ENCODE data around the gene ZNF236. TPM values are rescaled to one million over a fixed set of nuclear protein-coding genes. Genes with fewer than 3 reads are reported as not detected.

Gene ZNF236
- total RNA-seq, 1 experiment from 2014 or later, result 24.8 TPM

DNA sequence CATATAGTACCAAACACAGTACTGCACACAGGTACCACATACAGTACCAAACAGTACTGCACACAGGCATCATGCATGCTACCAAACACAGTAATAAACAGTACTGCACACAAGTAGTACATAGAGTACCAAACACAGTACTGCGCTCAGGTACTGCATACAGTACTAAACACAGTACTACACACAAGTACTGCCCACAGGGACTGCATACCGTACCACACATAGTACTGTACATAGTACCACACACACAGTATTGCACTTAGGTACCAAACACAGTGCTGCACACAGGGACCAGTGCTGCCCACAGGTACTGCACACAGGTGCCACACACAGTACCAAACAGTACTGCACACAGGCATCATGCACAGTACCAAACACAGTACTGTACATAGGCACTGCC, 74.9 kb downstream of the ZNF236 start:
- ChIA-PET POLR2A (ENCODE audit: low non-redundant PET) (no interaction called here), CTCF (no interaction called here)
- BruUV-seq (replicated peaks), result no TSS peak
- H3K9me3 ChIP-seq (ENCODE audit: low read depth, low read length, poor library complexity, severe bottlenecking), result no peaks in the 10 kb centered on the region
- H3K36me3 ChIP-seq (ENCODE audit: insufficient read depth, low read length, poor library complexity, severe bottlenecking), result peaks cover 38% of the 10 kb centered on the region
- intact Hi-C loops (cut with micrococcal nuclease; ENCODE audit: unreplicated experiment), result no loop called here
- TF ChIP-seq, protein P1, sequence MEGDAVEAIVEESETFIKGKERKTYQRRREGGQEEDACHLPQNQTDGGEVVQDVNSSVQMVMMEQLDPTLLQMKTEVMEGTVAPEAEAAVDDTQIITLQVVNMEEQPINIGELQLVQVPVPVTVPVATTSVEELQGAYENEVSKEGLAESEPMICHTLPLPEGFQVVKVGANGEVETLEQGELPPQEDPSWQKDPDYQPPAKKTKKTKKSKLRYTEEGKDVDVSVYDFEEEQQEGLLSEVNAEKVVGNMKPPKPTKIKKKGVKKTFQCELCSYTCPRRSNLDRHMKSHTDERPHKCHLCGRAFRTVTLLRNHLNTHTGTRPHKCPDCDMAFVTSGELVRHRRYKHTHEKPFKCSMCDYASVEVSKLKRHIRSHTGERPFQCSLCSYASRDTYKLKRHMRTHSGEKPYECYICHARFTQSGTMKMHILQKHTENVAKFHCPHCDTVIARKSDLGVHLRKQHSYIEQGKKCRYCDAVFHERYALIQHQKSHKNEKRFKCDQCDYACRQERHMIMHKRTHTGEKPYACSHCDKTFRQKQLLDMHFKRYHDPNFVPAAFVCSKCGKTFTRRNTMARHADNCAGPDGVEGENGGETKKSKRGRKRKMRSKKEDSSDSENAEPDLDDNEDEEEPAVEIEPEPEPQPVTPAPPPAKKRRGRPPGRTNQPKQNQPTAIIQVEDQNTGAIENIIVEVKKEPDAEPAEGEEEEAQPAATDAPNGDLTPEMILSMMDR (conservative IDR thresholded peaks at IDR 0.05; ENCODE audit: low read depth, low read length), result no peak
- no peak for TF ChIP-seq EZH2 (IDR thresholded peaks at IDR 0.05; ENCODE audit: borderline replicate concordance, low read depth, low read length, poor library complexity, severe bottlenecking)
- no peaks in the 10 kb centered on the region for H3K27me3 ChIP-seq (replicated peaks; ENCODE audit: insufficient read depth, low read depth, low read length, poor library complexity)
- no peak overlapping the region for H3K4me3 ChIP-seq (ENCODE audit: low read depth, low read length, poor library complexity, severe bottlenecking)
- no peak for DNase-seq (ENCODE audit: low spot score)
- no peak overlapping the region for H3K27ac ChIP-seq (ENCODE audit: low read depth, low read length, poor library complexity, severe bottlenecking)
- H3K4me1 ChIP-seq (ENCODE audit: insufficient read depth, low read length, poor library complexity, severe bottlenecking), result no peaks in the 10 kb centered on the region

DNA sequence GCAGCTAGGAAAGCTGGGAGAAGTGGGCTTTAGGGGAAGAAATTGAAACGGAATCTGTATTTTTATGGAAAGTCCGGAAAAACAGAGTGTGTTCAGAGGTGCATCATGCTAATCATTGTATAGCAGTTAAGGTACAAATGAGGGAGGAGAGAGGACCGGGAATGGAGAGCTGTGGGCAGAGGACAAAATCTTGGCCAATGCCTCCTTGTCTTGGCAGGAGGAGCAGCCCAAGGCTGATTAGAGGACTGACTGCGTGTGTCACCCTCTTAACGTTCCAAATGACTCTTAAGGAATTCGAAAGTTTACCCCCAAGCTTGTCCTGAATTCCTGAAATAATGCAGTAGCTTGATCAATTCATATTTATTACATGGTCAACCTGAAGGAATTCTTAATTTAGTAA, 81.0 kb downstream of the ZNF236 start:
- intact Hi-C loops (cut with micrococcal nuclease; ENCODE audit: unreplicated experiment), result no loop called here
- ChIA-PET CTCF (no interaction called here), POLR2A (ENCODE audit: low non-redundant PET) (no interaction called here)
- BruUV-seq (replicated peaks), result no TSS peak
- H3K27me3 ChIP-seq (replicated peaks; ENCODE audit: insufficient read depth, low read depth, low read length, poor library complexity), result no peaks in the 10 kb centered on the region
- peaks cover 16% of the 10 kb centered on the region for H3K36me3 ChIP-seq (ENCODE audit: insufficient read depth, low read length, poor library complexity, severe bottlenecking)
- no peaks in the 10 kb centered on the region for H3K4me1 ChIP-seq (ENCODE audit: insufficient read depth, low read length, poor library complexity, severe bottlenecking)
- no peak overlapping the region for H3K27ac ChIP-seq (ENCODE audit: low read depth, low read length, poor library complexity, severe bottlenecking)
- no peak overlapping the region for H3K4me3 ChIP-seq (ENCODE audit: low read depth, low read length, poor library complexity, severe bottlenecking)
- H3K9me3 ChIP-seq (ENCODE audit: low read depth, low read length, poor library complexity, severe bottlenecking), result no peaks in the 10 kb centered on the region
- no peak for DNase-seq (ENCODE audit: low spot score)
- TF ChIP-seq EZH2 (IDR thresholded peaks at IDR 0.05; ENCODE audit: borderline replicate concordance, low read depth, low read length, poor library complexity, severe bottlenecking), result no peak
- TF ChIP-seq, protein P1 (conservative IDR thresholded peaks at IDR 0.05; ENCODE audit: low read depth, low read length), result no peak

DNA sequence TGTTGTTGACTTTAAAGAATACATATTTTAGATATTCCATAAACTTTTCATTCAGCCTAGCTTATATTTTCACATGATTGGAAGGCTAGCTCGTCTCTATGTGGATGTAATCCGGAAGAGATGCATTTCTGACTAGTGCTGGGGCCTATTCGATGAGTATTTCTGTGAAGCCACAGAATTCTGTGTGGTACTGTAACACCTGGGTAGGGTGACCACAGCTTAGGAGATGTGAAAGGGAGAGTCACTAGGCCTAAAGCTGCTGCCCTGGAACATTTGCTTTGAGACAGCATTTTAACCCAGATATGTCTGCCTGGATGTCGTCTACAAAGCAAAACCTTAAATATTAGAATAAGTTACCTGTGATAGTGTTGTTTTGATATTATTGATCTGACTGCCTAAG, 83.5 kb downstream of the ZNF236 start:
- Histone ChIP-seq H3K27me3 (replicated peaks; ENCODE audit: insufficient read depth, low read depth, low read length, poor library complexity) (no peaks in the 10 kb centered on the region), H3K9me3 (ENCODE audit: low read depth, low read length, poor library complexity, severe bottlenecking) (no peaks in the 10 kb centered on the region), H3K27ac (ENCODE audit: low read depth, low read length, poor library complexity, severe bottlenecking) (no peak overlapping the region), H3K4me1 (ENCODE audit: insufficient read depth, low read length, poor library complexity, severe bottlenecking) (no peaks in the 10 kb centered on the region), H3K4me3 (ENCODE audit: low read depth, low read length, poor library complexity, severe bottlenecking) (no peak overlapping the region), H3K36me3 (ENCODE audit: insufficient read depth, low read length, poor library complexity, severe bottlenecking) (peaks cover 15% of the 10 kb centered on the region)
- ChIA-PET POLR2A (ENCODE audit: low non-redundant PET) (no interaction called here), CTCF (no interaction called here)
- intact Hi-C loops (cut with micrococcal nuclease; ENCODE audit: unreplicated experiment), result no loop called here
- no peak for TF ChIP-seq EZH2 (IDR thresholded peaks at IDR 0.05; ENCODE audit: borderline replicate concordance, low read depth, low read length, poor library complexity, severe bottlenecking)
- TF ChIP-seq, protein P1 (conservative IDR thresholded peaks at IDR 0.05; ENCODE audit: low read depth, low read length), result no peak
- DNase-seq (ENCODE audit: low spot score), result no peak
- no TSS peak for BruUV-seq (replicated peaks)

Measured in A673 (cell line).